NCI-H2029 treated with DMSO at 0.1 percent for 48 hours (cell line): ENCODE measurements around the gene FGF2.
"Not testable (repeated sequence)": the region's sequence is repeated elsewhere in the genome, so short reads cannot be mapped to it uniquely, and the experiment has no call there.

Source experiments
- DNase-seq: peaks from one replicate; lab custom pipeline; 2025; lab: John Stamatoyannopoulos, UW

FGF2 gene

GRCh38 chr4:122847931-122848330, 21.3 kb downstream of the FGF2 start:
- DNase-seq, result no peak

DNA sequence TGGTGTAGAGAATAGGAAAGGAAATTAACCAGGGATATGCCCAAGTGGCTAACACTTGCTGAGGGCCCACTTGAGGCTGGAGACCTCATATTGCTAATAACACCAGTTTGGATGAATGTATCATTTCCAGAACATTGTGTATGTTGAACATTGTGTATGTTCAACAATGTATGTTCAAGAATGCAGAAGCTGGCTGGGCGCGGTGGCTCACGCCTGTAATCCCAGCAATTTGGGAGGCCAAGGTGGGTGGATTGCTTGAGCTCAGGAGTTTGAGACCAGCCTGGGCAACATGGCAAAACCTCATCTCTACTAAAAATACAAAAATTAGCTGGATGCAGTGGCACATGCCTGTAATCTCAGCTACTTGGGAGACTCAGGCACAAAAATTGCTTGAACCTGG, 23.2 kb downstream of the FGF2 start:
- DNase-seq, result not testable (repeated sequence)

- no peak for DNase-seq
Measured at GRCh38 chr4:122851568-122851967, 24.9 kb downstream of the FGF2 start.

- no peak for DNase-seq
Measured at GRCh38 chr4:122854447-122855352, 28.1 kb downstream of the FGF2 start.

- DNase-seq, result no peak
Measured at GRCh38 chr4:122855353-122855890, 28.8 kb downstream of the FGF2 start.

DNA sequence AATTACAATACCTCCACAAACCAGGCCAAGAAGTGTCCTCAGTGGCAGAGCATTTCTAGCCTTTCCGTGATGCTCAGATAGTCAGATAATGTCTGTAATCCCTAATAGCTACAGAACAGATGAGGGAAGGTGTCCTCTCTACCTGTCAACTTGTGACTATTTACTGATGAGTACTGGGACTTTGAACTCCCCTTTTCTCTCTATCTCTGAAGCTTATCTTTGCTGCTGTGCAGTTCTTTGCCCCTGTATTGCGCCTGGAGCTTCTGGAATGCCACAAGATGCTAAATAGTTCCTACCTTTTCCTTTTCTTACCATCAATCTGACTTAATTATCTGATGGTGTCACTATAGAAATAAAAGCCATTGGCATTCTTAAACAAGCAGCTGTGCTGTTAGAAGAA, 30.5 kb downstream of the FGF2 start:
- DNase-seq, result no peak

DNA sequence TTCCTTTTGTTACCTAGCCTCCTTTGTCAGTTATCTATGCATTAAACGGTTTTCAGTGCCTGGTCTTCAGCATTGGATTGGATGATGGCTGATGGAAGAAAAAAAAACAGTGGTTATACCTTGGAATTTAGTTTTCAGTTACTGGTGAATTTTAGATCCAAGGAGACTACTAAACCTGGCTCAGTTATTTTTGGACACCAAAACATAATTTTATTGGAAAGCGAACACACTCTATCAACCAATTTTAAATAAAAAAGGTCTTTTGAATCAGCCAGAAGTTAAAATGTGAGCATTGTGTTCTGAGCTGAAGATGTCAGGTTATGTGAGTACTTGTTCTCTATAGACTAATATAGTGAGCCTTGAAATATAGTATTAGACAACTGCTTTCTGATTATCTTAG, 32.1 kb downstream of the FGF2 start:
- no peak for DNase-seq

DNA sequence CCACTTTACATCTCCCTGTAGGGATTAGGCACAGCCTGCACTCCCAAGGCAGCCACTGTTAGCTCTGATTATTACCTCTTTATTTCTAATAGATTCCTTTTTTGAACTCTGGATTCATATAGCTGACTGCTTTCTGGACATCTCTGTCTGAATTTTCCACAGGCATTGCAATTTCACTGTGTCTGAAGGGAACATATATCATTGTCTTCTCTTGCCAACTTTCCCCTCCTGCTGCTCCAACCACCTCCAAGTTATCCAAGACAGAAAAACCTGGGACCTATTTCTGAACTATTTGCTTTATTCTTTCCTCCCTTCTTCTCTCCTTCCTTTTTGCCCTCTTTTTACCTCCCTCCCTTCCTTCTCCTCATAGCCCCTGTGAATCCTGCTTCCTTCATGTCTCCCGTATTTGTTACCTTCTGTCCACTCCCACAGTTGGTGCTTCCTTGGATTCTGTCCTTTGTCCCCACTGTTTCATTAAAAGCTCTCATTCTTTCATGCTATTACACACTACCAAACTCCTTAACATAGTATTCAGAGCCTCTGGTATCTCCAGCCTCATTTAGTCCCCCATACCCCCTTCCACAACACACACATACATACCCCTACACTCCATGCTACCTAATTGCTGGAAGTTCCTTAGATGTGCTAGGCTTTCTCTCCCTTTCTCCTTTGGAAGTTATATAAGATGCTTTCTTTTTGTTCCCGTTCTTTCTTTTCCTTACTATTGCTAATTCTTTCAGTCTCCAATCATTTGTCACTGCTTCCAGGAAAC, 34.7 kb downstream of the FGF2 start:
- DNase-seq, result no peak

- DNase-seq, result no peak
Measured at GRCh38 chr4:122863639-122864038, 37.0 kb downstream of the FGF2 start.

DNA sequence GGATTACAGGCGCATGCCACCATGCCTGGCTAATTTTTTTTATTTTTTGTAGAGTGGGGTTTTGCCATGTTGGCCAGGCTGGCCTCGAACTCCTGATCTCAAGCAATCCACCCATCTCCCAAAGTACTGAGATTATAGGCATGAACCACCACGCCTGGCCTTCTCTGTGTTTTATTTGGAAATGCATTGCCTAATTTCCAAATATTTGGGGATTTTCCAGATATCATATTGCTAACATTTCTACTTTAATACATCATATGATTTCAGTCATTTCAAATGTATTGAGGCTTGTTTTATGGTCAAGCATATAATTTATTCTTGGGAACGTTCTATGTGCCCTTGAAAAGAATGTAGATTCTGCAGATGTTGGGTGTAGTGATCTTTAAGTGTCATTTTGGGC, 38.8 kb downstream of the FGF2 start:
- DNase-seq, result no peak

- not testable (repeated sequence) for DNase-seq
Measured at GRCh38 chr4:122868235-122868634, 41.6 kb downstream of the FGF2 start.

GRCh38 chr4:122873146-122873545, 46.5 kb downstream of the FGF2 start:
- DNase-seq, result no peak

DNA sequence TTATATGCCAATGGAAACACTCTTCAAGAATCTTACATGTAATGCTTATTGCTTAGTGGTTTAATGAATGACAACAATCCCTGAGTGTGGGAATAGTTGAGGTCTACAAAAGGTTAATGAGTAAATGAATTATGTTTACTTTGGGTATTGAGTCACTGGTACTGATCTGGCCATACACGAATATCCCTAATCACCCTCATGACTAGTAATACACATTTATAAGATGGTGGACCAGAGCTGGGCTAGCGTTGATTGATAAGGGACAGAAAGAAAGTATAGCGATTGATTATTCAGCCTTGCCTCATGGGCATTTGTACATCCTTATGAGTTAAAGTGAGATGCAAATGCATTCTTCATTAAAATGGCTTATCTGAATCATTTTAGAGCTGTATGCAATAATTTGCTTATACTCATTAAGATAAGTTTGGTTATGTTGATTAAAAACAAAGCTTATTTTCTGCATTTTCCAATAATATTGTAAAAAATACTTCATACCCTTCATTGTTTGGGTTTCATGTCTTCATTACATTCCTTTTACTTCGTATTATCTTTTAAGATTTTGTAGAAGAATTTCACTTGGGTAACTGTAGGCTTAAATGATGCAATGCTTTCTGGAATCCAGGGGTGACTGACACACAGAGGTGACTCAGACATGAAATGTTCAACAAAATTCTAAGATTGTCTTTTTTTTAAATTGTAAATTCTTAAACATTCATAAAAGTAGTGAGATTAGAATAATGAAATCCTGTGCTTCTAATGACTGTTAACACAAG, 47.4 kb downstream of the FGF2 start:
- no peak for DNase-seq

GRCh38 chr4:122875949-122876348, 49.3 kb downstream of the FGF2 start:
- no peak for DNase-seq

GRCh38 chr4:122876456-122876855, 49.8 kb downstream of the FGF2 start:
- DNase-seq, result no peak

DNA sequence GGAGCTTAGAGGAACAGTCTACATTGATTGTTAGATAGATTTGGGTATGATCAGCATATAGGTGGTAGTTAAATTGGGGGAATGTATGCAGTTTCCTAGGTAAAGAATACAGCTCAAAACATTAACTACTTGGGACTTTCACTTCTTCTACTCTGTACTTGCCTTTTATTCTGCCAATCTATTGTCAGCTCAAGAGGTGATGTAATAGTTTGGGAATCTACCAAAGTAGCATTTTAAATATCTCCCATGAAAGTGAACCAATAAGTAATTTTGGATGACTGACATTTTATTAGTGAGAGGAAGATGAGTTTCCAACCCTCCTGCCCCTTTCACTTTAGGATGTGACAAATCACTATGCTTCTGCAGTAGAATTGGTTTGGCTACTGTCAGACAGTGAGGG, 52.4 kb downstream of the FGF2 start:
- no peak for DNase-seq

DNA sequence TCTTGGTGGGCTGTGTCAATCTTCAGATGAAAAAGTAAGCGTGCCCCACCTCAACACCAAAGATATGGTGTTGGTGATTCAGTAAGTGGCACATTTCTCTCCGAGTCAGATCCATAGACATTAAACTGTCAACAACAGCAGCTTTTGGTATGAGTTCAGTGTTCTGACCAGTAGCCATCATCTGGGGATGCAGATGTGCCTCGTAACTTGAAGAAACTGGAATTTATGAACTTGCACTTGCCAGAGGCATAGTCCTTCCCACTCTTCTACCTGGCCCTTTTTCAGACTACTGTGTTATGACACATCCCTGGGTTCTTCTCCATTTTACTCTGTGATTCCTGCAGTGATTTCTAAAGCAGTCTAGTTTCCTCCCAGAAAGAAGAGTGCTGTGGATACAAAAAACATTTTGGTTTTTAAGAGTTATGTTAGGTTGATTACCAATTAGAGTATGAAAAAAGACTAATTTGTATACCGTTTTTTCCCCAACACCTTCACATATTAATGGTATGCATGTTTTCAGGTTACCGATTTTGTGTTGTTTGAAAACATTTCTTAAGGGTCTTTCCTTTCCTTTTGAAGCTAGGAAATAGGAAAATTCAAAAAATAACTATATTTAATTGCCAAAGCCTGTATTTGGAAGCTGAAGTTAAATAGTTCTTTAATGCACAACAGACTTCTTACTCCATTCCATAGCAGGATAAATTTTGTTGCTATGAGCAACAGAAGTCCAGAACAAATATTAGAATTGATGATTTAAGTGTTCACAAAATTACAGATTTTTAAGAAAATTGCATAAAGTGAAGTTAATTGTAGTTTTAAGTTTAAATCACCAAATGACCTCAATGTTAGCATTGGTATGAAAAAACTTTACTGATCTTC, 56.5 kb downstream of the FGF2 start:
- DNase-seq, result no peak

- DNase-seq, result no peak
Measured at GRCh38 chr4:122884499-122884898, 57.9 kb downstream of the FGF2 start.

- no peak for DNase-seq
Measured at GRCh38 chr4:122889726-122890125, 63.1 kb downstream of the FGF2 start.

GRCh38 chr4:122890147-122890795, 63.6 kb downstream of the FGF2 start:
- no peak for DNase-seq

GRCh38 chr4:122894827-122895226, 68.2 kb downstream of the FGF2 start:
- DNase-seq, result no peak
